ENCODE measurements around the gene DNASE1L2.

- no peak for TF ChIP-seq CTCF (conservative IDR thresholded peaks at IDR 0.05)
- no peak for TF ChIP-seq ZFX (IDR thresholded peaks at IDR 0.05)
Measured at GRCh38 chr16:2196981-2197511, 39.2 kb upstream of the DNASE1L2 start.

Measured in C4-2B (cell line).